ENCODE data around the gene RPRD1B. TPM values are rescaled to one million over a fixed set of nuclear protein-coding genes. Genes with fewer than 3 reads are reported as not detected.
A peak's percentile ranks its signal among the peaks of the same experiment; 100 is the strongest.

Gene RPRD1B
- total and polyA plus RNA-seq, 2 of the 13 experiments (the other 11 are each of a cell fraction or from before 2014, with no cell fraction given): 31.1 to 41.5 TPM

DNA sequence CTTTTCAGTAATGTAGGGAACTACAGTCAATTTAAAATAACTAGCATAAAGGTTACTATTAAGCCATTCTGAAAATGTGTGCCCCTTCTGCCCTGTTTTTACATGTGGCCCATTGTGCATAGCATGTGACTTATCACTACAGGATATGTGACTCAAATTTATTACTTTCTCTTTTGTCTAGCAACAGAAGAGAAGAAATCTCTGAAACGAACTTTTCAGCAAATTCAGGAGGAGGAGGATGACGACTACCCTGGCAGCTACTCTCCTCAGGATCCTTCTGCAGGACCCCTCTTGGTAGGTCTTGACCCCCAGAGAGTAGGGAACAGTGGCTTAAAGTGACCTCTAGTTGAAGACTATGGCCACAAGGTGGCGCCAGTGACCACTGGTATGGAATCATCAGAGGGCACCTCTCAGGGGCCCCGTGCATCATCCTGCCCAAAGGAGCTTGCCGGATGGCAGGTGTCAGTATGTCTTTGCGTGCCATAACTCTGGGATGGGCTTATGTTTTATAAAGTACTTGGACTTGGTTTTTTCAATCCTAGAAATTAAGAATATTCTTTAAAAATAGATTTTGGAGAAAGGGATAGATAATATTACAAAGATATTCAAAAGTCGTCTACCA is 23.9 kb downstream of the RPRD1B start (continued):
- TF ChIP-seq ZNF615 (CRISPR knock-in tag; IDR thresholded peaks at IDR 0.05; ENCODE audit: borderline replicate concordance): no peak
- TF ChIP-seq RFX5 (IDR thresholded peaks at IDR 0.05; ENCODE audit: low read depth, low read length): no peak
- TF ChIP-seq PAF1 (CRISPR knock-in tag; IDR thresholded peaks at IDR 0.05): no peak
- TF ChIP-seq, protein P1, sequence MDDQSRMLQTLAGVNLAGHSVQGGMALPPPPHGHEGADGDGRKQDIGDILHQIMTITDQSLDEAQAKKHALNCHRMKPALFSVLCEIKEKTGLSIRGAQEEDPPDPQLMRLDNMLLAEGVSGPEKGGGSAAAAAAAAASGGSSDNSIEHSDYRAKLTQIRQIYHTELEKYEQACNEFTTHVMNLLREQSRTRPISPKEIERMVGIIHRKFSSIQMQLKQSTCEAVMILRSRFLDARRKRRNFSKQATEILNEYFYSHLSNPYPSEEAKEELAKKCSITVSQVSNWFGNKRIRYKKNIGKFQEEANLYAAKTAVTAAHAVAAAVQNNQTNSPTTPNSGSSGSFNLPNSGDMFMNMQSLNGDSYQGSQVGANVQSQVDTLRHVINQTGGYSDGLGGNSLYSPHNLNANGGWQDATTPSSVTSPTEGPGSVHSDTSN (CRISPR knock-in tag; IDR thresholded peaks at IDR 0.05; ENCODE audit: borderline replicate concordance): no peak
- TF ChIP-seq, protein P2, sequence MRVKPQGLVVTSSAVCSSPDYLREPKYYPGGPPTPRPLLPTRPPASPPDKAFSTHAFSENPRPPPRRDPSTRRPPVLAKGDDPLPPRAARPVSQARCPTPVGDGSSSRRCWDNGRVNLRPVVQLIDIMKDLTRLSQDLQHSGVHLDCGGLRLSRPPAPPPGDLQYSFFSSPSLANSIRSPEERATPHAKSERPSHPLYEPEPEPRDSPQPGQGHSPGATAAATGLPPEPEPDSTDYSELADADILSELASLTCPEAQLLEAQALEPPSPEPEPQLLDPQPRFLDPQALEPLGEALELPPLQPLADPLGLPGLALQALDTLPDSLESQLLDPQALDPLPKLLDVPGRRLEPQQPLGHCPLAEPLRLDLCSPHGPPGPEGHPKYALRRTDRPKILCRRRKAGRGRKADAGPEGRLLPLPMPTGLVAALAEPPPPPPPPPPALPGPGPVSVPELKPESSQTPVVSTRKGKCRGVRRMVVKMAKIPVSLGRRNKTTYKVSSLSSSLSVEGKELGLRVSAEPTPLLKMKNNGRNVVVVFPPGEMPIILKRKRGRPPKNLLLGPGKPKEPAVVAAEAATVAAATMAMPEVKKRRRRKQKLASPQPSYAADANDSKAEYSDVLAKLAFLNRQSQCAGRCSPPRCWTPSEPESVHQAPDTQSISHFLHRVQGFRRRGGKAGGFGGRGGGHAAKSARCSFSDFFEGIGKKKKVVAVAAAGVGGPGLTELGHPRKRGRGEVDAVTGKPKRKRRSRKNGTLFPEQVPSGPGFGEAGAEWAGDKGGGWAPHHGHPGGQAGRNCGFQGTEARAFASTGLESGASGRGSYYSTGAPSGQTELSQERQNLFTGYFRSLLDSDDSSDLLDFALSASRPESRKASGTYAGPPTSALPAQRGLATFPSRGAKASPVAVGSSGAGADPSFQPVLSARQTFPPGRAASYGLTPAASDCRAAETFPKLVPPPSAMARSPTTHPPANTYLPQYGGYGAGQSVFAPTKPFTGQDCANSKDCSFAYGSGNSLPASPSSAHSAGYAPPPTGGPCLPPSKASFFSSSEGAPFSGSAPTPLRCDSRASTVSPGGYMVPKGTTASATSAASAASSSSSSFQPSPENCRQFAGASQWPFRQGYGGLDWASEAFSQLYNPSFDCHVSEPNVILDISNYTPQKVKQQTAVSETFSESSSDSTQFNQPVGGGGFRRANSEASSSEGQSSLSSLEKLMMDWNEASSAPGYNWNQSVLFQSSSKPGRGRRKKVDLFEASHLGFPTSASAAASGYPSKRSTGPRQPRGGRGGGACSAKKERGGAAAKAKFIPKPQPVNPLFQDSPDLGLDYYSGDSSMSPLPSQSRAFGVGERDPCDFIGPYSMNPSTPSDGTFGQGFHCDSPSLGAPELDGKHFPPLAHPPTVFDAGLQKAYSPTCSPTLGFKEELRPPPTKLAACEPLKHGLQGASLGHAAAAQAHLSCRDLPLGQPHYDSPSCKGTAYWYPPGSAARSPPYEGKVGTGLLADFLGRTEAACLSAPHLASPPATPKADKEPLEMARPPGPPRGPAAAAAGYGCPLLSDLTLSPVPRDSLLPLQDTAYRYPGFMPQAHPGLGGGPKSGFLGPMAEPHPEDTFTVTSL (CRISPR knock-in tag; IDR thresholded peaks at IDR 0.05; ENCODE audit: borderline replicate concordance): no peak; the same call in 1 of the 2 replicates
- TF ChIP-seq DNMT3B (CRISPR knock-in tag; conservative IDR thresholded peaks at IDR 0.05): peak; percentile 54; the same call in 1 of the 2 replicates
- TF ChIP-seq RCOR2 (CRISPR knock-in tag; IDR thresholded peaks at IDR 0.05): 0 out of 2 replicates have a peak, but pooled peaks have one; percentile 43
- TF ChIP-seq, protein P3, sequence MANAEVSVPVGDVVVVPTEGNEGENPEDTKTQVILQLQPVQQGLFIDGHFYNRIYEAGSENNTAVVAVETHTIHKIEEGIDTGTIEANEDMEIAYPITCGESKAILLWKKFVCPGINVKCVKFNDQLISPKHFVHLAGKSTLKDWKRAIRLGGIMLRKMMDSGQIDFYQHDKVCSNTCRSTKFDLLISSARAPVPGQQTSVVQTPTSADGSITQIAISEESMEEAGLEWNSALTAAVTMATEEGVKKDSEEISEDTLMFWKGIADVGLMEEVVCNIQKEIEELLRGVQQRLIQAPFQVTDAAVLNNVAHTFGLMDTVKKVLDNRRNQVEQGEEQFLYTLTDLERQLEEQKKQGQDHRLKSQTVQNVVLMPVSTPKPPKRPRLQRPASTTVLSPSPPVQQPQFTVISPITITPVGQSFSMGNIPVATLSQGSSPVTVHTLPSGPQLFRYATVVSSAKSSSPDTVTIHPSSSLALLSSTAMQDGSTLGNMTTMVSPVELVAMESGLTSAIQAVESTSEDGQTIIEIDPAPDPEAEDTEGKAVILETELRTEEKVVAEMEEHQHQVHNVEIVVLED (CRISPR knock-in tag; IDR thresholded peaks at IDR 0.05; ENCODE audit: borderline replicate concordance): no peak
- TF ChIP-seq ZNF619 (CRISPR knock-in tag; IDR thresholded peaks at IDR 0.05): no peak
- no peak for TF ChIP-seq ZSCAN29 (CRISPR knock-in tag; conservative IDR thresholded peaks at IDR 0.05)
- TF ChIP-seq ZBTB38 (CRISPR knock-in tag; IDR thresholded peaks at IDR 0.05): no peak
- no peak for TF ChIP-seq NCOA2 (CRISPR knock-in tag; IDR thresholded peaks at IDR 0.05)
- TF ChIP-seq JUND (CRISPR knock-in tag; IDR thresholded peaks at IDR 0.05): no peak
- no peak for TF ChIP-seq FOSL1 (CRISPR knock-in tag; IDR thresholded peaks at IDR 0.05; ENCODE audit: borderline replicate concordance)
- TF ChIP-seq RFXAP (CRISPR knock-in tag; IDR thresholded peaks at IDR 0.05; ENCODE audit: borderline replicate concordance): no peak
- no peak for TF ChIP-seq ZNF24 (IDR thresholded peaks at IDR 0.05)
- no peak for TF ChIP-seq SKI (IDR thresholded peaks at IDR 0.05; ENCODE audit: partially characterized antibody)
- TF ChIP-seq, protein P4, sequence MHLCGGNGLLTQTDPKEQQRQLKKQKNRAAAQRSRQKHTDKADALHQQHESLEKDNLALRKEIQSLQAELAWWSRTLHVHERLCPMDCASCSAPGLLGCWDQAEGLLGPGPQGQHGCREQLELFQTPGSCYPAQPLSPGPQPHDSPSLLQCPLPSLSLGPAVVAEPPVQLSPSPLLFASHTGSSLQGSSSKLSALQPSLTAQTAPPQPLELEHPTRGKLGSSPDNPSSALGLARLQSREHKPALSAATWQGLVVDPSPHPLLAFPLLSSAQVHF (CRISPR knock-in tag; IDR thresholded peaks at IDR 0.05): no peak
- no peak for TF ChIP-seq ZNF703 (CRISPR knock-in tag; IDR thresholded peaks at IDR 0.05; ENCODE audit: borderline replicate concordance)
- peak; percentile 70; the same call in 1 of the 2 replicates for TF ChIP-seq AHR (CRISPR knock-in tag; IDR thresholded peaks at IDR 0.05)
- TF ChIP-seq ZSCAN9 (CRISPR knock-in tag; IDR thresholded peaks at IDR 0.05; ENCODE audit: borderline replicate concordance): peak; percentile 56; the same call in 1 of the 2 replicates
- no peak for TF ChIP-seq SCMH1 (CRISPR knock-in tag; IDR thresholded peaks at IDR 0.05; ENCODE audit: borderline replicate concordance)
